ENCODE results near the gene GFPT2. TPM values are rescaled to one million over a fixed set of nuclear protein-coding genes. Genes with fewer than 3 reads are reported as not detected.
"Not testable (repeated sequence)": the region's sequence is repeated elsewhere in the genome, so short reads cannot be mapped to it uniquely, and the experiment has no call there.

Gene GFPT2
- polyA plus RNA-seq, 5 donors: 5.1 to 9.7 (median 7.1) TPM

GRCh38 chr5:180311216-180311615 is 41.9 kb downstream of the GFPT2 start:
- no peak for DNase-seq

GRCh38 chr5:180306796-180307195 is 46.3 kb downstream of the GFPT2 start:
- no peak for DNase-seq

GRCh38 chr5:180305481-180305880 is 47.7 kb downstream of the GFPT2 start:
- no peak for DNase-seq

- DNase-seq: no peak
Measured at GRCh38 chr5:180304431-180305375, 48.4 kb downstream of the GFPT2 start.

GRCh38 chr5:180304016-180304292 is 49.2 kb downstream of the GFPT2 start:
- DNase-seq: no peak

- DNase-seq: no peak
Measured at GRCh38 chr5:180303226-180304015, 49.7 kb downstream of the GFPT2 start.

GRCh38 chr5:180302256-180302655 is 50.9 kb downstream of the GFPT2 start:
- no peak for DNase-seq

GRCh38 chr5:180301253-180301652 is 51.9 kb downstream of the GFPT2 start:
- DNase-seq: no peak

- no peak for DNase-seq
Measured at GRCh38 chr5:180299526-180299925, 53.6 kb downstream of the GFPT2 start.

GRCh38 chr5:180299014-180299413 is 54.1 kb downstream of the GFPT2 start:
- not testable (repeated sequence) for DNase-seq

- DNase-seq: no peak
Measured at GRCh38 chr5:180297587-180298282, 55.4 kb downstream of the GFPT2 start.

GRCh38 chr5:180296771-180297170 is 56.4 kb downstream of the GFPT2 start:
- DNase-seq: no peak

GRCh38 chr5:180294913-180295555 is 58.1 kb downstream of the GFPT2 start:
- DNase-seq: no peak

GRCh38 chr5:180294411-180294810 is 58.7 kb downstream of the GFPT2 start:
- DNase-seq: no peak

- DNase-seq: peak; percentile 77 to 87
Measured at GRCh38 chr5:180291943-180292831, 60.9 kb downstream of the GFPT2 start, which contains the start of gene MAPK9. Gene MAPK9, minus strand, starts transcription at chr5:180292083. Its CDS starts 11,522 bp downstream, at chr5:180280561.

GRCh38 chr5:180291234-180291940 is 61.7 kb downstream of the GFPT2 start:
- DNase-seq: no peak

- no peak for DNase-seq
Measured at GRCh38 chr5:180290568-180291233, 62.4 kb downstream of the GFPT2 start.

- DNase-seq: no peak
Measured at GRCh38 chr5:180289966-180290365, 63.2 kb downstream of the GFPT2 start.

- DNase-seq: no peak
Measured at GRCh38 chr5:180289433-180289832, 63.7 kb downstream of the GFPT2 start.

Data from right lung (tissue), 5 donors.